Measurements from ENCODE around the gene ZNRF3.
"Not testable (repeated sequence)": the region's sequence is repeated elsewhere in the genome, so short reads cannot be mapped to it uniquely, and the experiment has no call there.

ZNRF3 gene

DNA sequence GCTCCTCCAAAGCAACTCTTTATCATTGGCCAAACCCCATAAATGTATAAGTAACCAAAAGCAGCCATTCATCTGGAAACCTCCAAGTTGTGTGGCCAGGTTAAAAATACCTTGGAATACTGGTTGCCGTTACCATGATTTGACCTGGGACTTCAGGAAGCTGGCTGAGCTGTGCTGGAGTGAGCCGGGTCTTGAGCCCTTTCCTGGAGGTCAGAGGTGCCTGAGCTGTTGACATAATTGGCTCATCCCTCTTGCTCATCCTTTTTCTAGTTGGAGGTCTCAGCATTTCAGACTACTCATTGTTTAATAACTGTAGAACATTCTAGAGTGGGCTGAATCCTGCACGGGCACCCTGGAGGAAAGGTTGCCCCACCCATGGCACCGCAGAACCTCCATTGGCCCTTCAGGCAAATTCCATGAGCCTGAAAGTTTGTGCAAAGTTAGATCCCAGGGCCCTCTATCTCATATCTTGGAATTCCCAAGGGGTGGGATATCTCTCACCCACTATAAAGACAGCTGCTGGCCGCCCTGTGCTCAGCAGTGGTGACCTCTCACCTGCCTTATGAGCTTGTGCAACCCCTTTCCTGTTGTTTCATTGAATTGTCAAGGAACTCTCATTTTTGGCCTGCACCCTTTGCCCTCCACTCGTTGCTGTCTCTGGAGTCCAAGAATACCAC lies 101.2 kb downstream of the ZNRF3 start:
- no peak for DNase-seq (ENCODE audit: low read depth)

- DNase-seq (ENCODE audit: low read depth), result no peak
Observed at GRCh38 chr22:28985581-28986290, 102.4 kb downstream of the ZNRF3 start.

DNA sequence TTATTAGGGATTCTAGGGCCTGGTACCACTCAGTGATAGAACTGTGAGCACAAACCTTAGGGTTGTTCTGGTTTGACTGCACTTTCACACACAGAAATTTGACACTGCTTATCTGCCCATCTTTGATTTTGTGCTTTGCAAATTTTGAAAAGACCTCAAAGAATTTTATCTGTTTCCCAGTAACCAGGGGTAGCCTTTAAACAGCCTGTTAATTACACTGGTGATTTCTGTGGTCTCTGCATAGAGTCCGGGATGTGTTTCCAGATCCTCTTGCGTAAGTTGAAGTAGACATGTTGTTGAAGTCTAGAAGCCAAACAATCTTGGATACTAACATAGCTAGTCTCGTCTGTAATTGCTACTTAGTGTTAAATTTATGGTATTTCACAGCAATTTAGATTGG lies 103.0 kb downstream of the ZNRF3 start:
- no peak for DNase-seq (ENCODE audit: low read depth)

GRCh38 chr22:28988457-28988856 lies 105.1 kb downstream of the ZNRF3 start:
- DNase-seq (ENCODE audit: low read depth), result no peak

DNA sequence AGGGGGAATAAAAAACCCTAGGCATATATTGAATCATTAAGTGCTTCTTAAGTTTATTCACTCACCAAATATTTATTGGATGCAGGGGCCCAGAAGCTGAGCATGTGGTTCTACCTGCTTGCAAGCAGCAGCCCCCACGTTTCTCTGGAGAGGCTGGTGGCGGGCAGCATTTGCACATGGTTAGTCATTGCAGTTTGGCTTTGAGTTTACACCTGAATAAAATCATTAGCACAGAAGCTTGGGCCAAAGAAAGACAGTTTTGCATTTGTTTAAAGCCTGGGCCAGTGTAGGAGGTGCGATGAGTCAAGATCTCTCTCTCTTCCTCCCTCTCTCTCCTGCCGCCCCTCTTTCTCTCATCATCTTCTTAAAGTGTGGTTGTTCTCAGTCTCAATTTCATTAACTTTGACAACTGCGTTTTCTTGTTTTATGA lies 105.7 kb downstream of the ZNRF3 start:
- no peak for DNase-seq (ENCODE audit: low read depth)

DNA sequence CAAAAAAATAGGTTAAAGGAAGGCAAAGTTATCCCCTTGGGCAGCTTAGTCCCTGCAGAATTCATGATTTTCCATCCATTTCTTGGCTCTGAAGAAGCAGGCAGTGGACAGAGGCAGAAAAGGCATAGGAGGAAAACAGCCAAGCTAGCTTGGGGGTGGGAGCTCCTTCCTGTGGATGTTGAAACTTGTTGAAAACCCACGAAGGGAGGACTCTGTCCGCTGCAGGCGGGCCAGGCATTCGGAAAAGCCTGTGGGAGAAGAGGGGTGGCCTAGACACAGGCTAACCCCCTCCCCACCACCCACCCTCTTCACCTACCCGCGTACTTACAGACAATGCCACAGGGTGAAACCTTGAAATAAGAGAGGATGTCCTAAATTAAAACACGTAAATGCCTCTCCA lies 106.1 kb downstream of the ZNRF3 start:
- DNase-seq (ENCODE audit: low read depth), result no peak

- no peak for DNase-seq (ENCODE audit: low read depth)
Observed at GRCh38 chr22:28989912-28990311, 106.5 kb downstream of the ZNRF3 start.

DNA sequence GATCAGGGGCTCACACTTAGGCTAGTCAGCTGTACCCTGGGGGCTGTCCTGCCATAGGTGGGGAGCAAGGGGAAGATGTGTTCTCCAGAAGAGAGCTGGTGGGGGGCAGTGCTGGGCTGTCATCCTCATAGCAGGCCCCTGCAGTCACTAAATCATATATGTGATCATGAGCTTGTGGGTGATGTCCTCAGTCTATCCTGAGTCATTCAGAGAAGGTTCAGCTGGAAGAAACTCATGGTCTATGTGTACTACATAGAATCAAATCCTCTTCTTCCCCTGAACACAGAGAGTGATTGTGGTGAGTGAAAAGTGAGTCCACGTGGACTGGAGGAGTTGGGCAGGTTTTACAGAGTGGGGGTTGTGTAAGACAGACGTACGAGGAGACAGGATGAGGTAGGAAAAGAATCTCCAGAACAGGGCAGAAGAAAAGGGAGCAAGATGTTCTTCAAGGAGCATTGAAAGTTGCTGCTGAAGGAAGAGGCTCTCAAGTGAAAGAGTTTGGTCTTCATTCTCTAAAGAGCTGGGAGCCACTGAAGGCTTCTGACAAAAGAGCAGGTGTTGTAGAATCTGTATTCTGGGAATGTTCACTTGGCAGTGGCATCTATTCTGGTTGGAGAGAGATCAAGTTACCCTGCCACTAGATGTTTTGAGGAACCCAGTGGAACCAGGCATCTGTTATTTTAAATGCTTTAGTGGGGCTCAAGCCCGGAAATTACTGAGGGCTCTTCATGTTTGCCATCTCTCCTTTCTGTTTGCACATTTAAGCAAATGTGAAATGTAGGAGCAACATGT lies 109.4 kb downstream of the ZNRF3 start:
- DNase-seq (ENCODE audit: low read depth), result no peak

GRCh38 chr22:28994522-28994921 lies 111.2 kb downstream of the ZNRF3 start:
- DNase-seq (ENCODE audit: low read depth), result no peak

DNA sequence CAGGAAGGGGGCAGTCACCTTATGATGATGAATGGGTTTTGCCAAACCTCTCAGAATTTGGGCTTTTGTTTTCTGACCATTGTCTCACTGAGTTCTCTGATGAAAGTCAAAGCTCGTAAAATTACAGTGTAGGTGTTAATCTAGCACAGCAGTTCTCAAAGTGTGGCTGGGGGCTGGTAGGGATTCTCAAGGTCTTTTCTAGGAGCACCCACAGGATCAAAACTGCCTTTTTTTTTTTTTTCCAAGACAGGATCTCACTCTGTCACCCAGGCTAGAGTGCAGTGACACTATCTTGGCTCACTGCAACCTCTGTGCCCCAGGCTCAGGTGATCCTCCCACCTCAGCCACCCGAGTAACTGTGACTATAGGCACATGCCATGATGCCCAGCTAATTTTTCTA lies 112.2 kb downstream of the ZNRF3 start:
- DNase-seq (ENCODE audit: low read depth), result no peak

DNA sequence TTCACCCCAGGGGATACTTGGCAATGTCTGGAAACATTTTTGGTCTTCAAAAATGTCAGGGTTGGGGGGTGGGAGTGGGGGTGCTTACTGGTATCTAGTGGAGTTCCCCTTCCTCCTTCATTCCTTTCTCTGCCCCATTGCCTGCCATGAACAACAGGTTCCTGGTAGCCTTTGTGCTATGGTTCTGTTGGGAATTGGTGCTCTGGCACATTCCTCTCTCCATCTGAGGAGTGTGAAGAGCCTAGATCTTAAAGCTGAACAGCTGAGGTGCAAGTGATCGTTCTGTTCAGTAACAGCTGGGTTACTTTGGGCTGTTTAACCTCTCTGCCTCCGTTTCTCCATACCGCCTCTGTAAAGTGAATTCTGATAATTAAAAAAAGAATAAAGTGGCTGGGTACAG lies 114.0 kb downstream of the ZNRF3 start:
- no peak for DNase-seq (ENCODE audit: low read depth)

GRCh38 chr22:28998681-28999080 lies 115.3 kb downstream of the ZNRF3 start:
- DNase-seq (ENCODE audit: low read depth), result no peak

GRCh38 chr22:28999510-28999909 lies 116.1 kb downstream of the ZNRF3 start:
- DNase-seq (ENCODE audit: low read depth), result no peak

GRCh38 chr22:28999919-29000556 lies 116.7 kb downstream of the ZNRF3 start:
- DNase-seq (ENCODE audit: low read depth), result no peak

DNA sequence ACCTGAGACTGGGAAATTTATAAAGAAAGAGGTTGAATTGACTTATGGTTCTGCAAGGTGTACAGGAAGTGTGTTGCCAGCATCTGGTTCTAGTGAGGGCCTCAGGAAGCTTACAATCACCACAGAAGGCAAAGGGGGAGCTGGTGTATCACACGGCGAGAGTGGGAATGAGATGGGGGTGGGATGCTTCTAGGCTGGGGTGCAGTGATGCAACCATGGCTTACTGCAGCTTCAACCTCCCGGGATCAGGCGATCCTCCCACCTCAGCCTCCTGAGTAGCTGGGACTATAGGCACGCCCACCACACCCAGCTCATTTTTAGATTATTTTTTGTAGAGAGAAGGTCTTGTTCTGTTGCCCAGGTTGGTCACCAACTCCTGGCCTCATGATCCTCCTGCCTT lies 117.3 kb downstream of the ZNRF3 start:
- no peak for DNase-seq (ENCODE audit: low read depth)

DNA sequence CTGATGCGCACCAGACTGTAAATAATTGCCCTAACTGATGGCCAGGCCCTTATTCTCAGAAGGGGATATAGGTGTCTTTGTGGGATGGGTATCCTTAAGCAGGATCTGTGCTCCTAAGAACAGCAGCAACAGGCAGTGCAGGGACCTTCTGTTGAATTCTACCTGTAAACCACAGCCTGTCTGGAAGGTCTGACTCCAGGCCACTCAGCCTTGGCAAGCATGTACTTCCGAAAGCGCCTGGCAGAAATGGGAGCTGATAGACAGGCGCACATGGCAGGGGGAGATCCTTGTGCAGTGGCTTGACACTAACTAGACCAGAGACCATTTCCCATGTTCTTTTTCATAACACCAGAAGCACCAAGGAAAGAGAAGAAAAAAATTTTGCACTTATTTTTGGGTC lies 119.2 kb downstream of the ZNRF3 start:
- no peak for DNase-seq (ENCODE audit: low read depth)

- no peak for DNase-seq (ENCODE audit: low read depth)
Observed at GRCh38 chr22:29003552-29003951, 120.2 kb downstream of the ZNRF3 start.

DNA sequence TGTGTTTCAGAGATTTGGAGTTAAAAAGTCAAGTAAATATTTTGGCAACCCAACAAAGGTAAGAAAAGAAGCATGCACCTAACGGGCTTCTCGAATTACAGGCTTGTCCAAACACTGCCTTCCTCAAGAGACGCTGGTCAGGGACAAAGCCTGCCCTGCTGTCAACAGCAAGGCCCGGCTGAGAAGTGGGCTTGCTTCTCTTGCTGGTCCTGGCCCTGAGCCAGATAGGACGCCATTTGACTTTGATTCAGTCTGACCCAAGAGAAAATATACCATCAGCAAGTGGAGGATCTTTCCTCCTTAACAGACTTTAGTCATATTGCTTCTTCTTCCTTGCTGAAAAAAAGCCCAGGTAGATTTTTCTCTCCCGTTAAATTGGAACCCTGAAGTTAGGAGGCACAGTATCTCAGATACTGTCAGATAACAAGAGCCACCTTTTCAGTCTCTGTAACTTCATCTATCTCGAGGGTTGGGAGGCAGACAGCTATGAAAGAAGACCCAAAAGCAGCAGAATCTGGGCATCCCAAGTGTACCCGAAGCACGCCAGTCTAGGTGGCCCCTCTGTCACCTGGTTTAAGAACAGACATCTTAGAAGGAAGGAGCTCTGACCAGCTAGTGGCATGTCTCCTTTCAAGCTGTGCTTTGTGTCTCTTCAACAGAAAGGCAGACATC lies 120.7 kb downstream of the ZNRF3 start:
- DNase-seq (ENCODE audit: low read depth), result no peak

DNA sequence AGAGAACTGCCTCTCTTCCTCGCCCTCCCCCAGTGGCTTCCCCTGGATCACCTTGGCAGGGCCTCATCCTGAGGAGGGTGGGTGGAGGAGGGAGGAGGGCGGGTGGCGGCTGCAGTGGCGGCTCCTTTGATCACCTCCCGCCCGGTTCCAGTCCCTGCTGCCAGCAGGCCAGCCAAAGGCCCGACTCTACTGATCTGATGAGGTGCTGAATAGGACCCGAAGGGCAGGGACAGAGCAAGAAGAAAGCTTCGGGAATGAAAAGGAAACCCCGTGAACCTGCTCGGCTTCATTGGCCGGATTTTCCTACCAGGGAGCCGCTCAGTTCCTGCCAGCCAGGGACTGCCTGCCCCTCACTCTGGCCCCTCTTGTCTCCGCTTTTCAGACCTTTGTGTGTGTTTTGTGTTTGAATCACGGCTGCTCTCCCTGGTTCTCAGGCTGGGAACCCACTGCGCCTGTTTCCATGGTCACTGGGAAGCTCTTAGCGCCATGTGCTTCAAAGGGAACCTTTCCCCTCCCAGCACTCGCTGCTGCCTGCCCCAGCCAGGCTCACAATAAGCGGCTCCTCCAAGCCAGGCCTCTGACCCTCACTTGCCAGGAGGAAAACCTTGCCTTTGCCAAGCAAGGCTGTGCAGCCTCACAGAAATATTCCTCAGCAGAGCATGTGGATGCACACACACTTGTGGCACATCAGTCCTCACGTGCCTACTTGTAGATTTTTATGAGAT lies 121.4 kb downstream of the ZNRF3 start:
- DNase-seq (ENCODE audit: low read depth), result no peak

DNA sequence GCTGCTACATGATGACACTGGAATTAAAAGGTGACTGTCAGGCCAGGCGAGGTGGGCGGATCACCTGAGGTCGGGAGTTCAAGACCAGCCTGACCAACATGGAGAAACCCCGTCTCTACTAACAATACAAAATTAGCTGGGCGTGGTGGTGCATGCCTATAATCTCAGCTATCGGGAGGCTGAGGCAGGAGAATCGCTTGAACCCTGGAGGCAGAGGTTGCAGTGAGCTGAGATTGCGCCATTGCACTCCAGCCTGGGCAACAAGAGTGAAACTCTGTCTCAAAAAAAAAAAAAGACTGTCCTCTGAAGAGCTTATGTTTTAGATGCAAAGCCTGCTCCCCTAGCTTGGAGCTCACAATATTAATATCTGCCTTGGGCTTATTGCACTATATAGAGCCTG lies 122.4 kb downstream of the ZNRF3 start:
- DNase-seq (ENCODE audit: low read depth), result not testable (repeated sequence)

DNA sequence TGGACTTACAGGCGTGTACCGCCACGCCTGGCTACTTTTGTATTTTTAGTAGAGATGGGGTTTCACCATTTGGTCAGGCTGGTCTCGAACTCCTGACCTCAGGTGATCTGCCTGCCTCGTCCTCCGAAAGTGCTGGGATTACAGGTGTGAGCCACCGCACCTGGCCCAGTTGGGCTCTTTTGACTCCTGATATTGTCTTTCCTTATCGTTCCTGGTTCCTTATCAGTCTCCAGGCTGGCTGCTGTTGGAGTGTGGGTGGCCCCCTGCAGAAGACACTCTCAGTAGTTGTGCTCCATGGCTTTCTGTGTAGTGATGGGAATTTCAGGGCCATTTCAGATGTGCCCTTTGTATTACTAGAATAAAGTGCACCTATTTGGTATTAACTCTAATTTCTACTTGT lies 123.0 kb downstream of the ZNRF3 start:
- no peak for DNase-seq (ENCODE audit: low read depth)
